GM18499 (cell line): ENCODE data around the gene CSAG3.
"Not testable (repeated sequence)": the region's sequence is repeated elsewhere in the genome, so short reads cannot be mapped to it uniquely, and the experiment has no call there.

Experiments
- ATAC-seq: cut with Tn5 transposase; IDR thresholded peaks from one replicate; pipeline ENCODE4 v1.9.1; 2021; ENCODE audit warnings: moderate number of reproducible peaks; ENCODE audit not compliant: insufficient read depth, unreplicated experiment

CSAG3 gene

DNA sequence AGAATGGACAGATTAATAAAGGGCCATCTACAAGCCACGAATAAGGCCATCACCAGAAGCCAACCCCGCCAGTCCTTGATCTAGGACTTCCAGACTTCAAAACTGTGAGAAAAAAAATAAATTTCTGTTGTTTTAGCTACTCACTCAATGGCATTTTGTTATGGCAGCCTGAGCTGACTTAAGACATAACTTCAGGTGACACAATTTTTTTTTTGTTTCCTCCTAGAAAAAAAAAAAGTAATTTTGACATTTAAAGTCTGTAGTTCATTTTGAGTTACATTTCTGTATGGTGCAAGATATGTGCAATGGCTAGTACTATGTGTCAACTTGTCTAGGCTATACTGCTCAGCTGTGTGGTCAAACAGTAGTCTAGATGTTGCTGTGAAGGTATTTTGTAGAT is at the start of gene CSAG3:
Gene CSAG3 (plus strand): TSS at position 301 of the 400 bp plus-strand sequence.
- not testable (repeated sequence) for ATAC-seq

GRCh38 chrX:152713195-152713594 is 45.8 kb upstream of the CSAG3 start:
- not testable (repeated sequence) for ATAC-seq

DNA sequence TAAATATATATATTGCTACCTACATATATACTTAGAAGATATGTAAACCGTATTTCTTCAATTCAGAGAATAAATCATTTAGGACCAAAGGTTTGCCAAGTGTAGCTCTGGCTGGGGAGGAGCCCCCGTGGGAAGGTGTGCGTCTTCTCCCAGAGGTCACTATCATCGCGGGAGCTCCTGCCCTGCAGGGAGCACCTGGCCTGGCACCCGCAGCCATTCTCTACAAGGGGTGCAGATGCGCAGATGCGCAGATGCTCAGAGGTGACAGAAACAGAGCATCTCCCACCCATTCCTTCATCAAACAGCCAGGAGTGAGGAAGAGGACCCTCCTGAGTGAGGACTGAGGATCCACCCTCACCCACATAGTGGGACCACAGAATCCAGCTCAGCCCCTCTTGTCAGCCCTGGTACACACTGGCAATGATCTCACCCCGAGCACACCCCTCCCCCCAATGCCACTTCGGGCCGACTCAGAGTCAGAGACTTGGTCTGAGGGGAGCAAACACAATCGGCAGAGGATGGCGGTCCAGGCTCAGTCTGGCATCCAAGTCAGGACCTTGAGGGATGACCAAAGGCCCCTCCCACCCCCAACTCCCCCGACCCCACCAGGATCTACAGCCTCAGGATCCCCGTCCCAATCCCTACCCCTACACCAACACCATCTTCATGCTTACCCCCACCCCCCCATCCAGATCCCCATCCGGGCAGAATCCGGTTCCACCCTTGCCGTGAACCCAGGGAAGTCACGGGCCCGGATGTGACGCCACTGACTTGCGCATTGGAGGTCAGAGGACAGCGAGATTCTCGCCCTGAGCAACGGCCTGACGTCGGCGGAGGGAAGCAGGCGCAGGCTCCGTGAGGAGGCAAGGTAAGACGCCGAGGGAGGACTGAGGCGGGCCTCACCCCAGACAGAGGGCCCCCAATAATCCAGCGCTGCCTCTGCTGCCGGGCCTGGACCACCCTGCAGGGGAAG is 44.9 kb upstream of the CSAG3 start, which contains the start of gene MAGEA2B:
Gene MAGEA2B (plus strand): TSS at position 814 of the 973 bp plus-strand sequence. CDS start 2,479 bp downstream, outside the sequence.
- not testable (repeated sequence) for ATAC-seq

DNA sequence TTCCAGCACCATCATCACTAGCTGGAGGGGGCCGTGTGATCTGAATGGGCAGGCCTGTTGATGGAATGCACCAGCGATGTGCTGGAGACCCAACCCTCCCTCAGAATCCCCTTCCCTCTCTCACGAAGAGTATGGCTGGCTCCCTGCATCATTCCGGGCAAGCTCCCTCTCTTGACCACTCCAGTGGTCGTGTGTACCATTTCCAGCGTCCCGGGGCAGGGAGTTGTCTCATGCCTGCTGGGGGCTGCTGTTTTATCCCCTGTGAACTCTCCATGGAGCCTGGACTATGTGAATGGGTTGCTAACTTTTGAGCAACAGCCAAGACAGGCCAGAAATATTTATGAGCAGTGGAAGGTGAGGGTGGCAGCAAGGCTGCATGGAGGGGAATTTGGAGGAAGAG is 33.6 kb upstream of the CSAG3 start:
- ATAC-seq: no peak

DNA sequence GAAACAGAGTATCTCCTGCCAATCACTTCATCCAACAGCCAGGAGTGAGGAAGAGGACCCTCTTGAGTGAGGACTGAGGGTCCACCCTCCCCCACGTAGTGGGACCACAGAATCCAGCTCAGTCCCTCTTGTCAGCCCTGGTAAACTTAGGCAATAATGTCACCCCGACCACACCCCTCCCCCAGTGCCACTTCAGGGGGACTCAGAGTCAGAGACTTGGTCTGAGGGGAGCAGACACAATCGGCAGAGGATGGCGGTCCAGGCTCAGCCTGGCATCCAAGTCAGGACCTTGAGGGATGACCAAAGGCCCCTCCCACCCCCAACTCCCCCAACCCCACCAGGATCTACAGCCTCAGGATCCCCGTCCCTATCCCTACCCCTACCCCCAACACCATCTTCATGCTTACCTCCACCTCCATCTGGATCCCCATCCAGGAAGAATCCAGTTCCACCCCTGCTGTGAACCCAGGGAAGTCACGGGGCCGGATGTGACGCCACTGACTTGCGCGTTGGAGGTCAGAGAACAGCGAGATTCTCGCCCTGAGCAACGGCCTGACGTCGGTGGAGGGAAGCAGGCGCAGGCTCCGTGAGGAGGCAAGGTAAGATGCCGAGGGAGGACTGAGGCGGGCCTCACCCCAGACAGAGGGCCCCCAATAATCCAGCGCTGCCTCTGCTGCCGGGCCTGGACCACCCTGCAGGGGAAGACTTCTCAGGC is 25.6 kb upstream of the CSAG3 start, which contains the start of the genes CSAG1 and MAGEA12:
Gene CSAG1 (minus strand): TSS at position 461 of the 715 bp plus-strand sequence. CDS start 1,261 bp downstream, outside the sequence.
Gene MAGEA12 (plus strand): TSS at position 497 of the 715 bp plus-strand sequence. CDS start 2,405 bp downstream, outside the sequence.
- no peak for ATAC-seq

- not testable (repeated sequence) for ATAC-seq
Measured at GRCh38 chrX:152734143-152734858, 24.7 kb upstream of the CSAG3 start.

GRCh38 chrX:152735101-152735500 is 23.9 kb upstream of the CSAG3 start:
- no peak for ATAC-seq

DNA sequence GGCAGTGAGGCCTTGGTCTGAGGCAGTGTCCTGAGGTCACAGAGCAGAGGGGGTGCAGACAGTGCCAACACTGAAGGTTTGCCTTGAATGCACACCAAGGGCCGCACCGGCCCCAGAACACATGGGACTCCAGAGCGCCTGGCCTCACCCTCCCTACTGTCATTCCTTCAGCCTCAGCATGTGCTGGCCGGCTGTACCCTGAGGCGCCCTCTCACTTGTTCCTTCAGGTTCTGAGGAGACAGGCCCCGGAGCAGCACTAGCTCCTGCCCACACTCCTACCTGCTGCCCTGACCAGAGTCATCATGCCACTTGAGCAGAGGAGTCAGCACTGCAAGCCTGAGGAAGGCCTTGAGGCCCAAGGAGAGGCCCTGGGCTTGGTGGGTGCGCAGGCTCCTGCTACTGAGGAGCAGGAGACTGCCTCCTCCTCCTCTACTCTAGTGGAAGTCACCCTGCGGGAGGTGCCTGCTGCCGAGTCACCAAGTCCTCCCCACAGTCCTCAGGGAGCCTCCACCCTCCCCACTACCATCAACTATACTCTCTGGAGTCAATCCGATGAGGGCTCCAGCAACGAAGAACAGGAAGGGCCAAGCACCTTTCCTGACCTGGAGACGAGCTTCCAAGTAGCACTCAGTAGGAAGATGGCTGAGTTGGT is 23.0 kb upstream of the CSAG3 start:
- ATAC-seq: no peak

DNA sequence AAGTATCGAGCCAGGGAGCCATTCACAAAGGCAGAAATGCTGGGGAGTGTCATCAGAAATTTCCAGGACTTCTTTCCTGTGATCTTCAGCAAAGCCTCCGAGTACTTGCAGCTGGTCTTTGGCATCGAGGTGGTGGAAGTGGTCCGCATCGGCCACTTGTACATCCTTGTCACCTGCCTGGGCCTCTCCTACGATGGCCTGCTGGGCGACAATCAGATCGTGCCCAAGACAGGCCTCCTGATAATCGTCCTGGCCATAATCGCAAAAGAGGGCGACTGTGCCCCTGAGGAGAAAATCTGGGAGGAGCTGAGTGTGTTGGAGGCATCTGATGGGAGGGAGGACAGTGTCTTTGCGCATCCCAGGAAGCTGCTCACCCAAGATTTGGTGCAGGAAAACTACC is 22.5 kb upstream of the CSAG3 start:
- not testable (repeated sequence) for ATAC-seq

GRCh38 chrX:152738560-152738959 is 20.5 kb upstream of the CSAG3 start:
- no peak for ATAC-seq

DNA sequence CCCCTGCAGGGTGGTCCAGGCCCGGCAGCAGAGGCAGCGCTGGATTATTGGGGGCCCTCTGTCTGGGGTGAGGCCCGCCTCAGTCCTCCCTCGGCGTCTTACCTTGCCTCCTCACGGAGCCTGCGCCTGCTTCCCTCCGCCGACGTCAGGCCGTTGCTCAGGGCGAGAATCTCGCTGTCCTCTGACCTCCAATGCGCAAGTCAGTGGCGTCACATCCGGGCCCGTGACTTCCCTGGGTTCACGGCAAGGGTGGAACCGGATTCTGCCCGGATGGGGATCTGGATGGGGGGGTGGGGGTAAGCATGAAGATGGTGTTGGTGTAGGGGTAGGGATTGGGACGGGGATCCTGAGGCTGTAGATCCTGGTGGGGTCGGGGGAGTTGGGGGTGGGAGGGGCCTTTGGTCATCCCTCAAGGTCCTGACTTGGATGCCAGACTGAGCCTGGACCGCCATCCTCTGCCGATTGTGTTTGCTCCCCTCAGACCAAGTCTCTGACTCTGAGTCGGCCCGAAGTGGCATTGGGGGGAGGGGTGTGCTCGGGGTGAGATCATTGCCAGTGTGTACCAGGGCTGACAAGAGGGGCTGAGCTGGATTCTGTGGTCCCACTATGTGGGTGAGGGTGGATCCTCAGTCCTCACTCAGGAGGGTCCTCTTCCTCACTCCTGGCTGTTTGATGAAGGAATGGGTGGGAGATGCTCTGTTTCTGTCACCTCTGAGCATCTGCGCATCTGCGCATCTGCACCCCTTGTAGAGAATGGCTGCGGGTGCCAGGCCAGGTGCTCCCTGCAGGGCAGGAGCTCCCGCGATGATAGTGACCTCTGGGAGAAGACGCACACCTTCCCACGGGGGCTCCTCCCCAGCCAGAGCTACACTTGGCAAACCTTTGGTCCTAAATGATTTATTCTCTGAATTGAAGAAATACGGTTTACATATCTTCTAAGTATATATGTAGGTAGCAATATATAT is 5.0 kb upstream of the CSAG3 start, which contains the start of gene MAGEA2:
Gene MAGEA2 (minus strand): TSS at position 157 of the 965 bp plus-strand sequence. CDS start 2,479 bp downstream, outside the sequence.
- not testable (repeated sequence) for ATAC-seq

DNA sequence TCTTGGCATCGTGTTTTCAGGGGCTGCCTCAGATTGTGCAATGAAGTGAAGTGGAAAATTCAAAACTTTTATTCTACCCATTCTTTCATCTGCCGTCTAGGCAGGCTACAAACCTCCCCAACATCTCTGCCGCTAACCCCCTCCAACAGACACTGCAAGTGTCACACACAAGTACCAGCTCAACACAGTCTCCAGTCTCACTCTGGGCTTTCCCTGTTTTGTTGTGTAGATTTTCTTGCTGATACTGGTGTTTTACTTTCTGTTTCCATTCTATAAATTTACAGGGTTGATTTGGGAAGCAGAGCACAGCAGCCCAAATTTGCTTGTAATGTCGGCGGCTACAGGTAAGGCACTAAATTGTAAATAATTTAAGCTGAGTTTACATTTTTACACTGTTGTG is 4.1 kb upstream of the CSAG3 start:
- ATAC-seq: not testable (repeated sequence)

GRCh38 chrX:152759544-152759943 is 526 bp downstream of the CSAG3 start:
- ATAC-seq: not testable (repeated sequence)

- ATAC-seq: not testable (repeated sequence)
Measured at GRCh38 chrX:152761582-152761981, 2.6 kb downstream of the CSAG3 start.

DNA sequence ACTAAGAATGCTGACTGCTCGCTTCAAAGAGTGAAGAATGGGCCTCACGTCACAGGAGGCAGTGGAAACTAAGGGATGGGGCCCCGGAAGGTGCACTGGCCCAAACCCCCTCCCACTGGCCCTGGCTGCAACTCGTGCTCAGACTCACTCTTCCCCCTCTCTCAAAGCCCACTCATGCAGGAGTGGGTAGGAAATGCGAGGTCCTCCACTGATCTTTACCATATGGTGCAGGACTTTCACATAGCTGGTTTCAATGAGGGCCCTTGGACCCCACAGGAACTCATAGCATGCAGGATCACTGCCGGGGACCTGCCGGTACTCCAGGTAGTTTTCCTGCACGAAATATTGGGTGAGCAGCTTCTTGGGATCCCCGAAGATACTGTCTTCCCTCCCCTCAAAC is 7.5 kb downstream of the CSAG3 start:
- not testable (repeated sequence) for ATAC-seq

- not testable (repeated sequence) for ATAC-seq
Measured at GRCh38 chrX:152769549-152770289, 10.7 kb downstream of the CSAG3 start, which contains the start of gene MAGEA6. MAGEA6 (minus strand) TSS chrX:152769689; CDS start chrX:152767650, 2,039 bp downstream.

DNA sequence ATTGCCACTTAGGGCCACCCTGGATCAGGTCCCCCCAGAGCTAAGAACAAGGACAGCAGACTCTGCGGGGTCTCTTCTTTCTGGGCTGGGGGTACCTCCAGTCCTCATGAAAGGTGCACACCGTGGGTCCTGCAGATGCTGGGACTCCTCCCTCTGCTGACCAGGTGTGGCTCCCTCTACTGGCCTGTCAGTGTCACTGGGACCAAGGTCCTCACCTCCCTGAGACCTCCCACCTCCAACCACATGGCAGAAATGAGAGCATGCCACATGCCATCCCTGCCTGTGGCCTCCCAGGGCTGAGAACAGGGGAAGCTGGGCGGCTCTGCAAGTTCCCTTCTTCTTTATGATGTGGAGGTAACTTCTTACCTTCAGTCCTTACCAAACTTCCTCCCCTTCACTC is 28.0 kb downstream of the CSAG3 start:
- not testable (repeated sequence) for ATAC-seq
